Naive thymus-derived CD4-positive, alpha-beta T cell (primary cell): ENCODE results near the gene CETN1. TPM values are rescaled to one million over a fixed set of nuclear protein-coding genes. Genes with fewer than 3 reads are reported as not detected.
A peak's percentile ranks its signal among the peaks of the same experiment; 100 is the strongest.

Source experiments
- ATAC-seq: fragments of 150-1000 bp; cut with Tn5 transposase; 2 replicates; pipeline ENCODE4 v1.10.0; 2021; ENCODE audit warnings: mild to moderate bottlenecking, moderate library complexity
- CTCF ChIA-PET: fragments of 350-600 bp; sonication (Branson Sonifier 250); formaldehyde crosslinking; loops from one replicate; lab custom pipeline; 2021; ENCODE audit warnings: antibody characterized with exemption; lab: Charles Lee
- POLR2A ChIA-PET: fragments of 350-600 bp; sonication (Branson Sonifier 250); formaldehyde crosslinking; loops from one replicate; lab custom pipeline; 2021; ENCODE audit warnings: antibody characterized with exemption, inconsistent platforms; lab: Charles Lee
- DNase-seq, 9 donors: peaks; one replicate each; pipeline versions ENCODE4 v3.0.0 to v3.0.0-alpha.2; 2020 to 2022; ENCODE audit warnings: mixed read lengths in 1 of 9
- H3K27ac ChIP-seq: one replicate; pipeline ENCODE4 v1.7.0; 2013; ENCODE audit warnings: mild to moderate bottlenecking, low read depth, low read length, moderate library complexity
- H3K27me3 ChIP-seq, 2 donors: one replicate each; pipeline ENCODE4 v1.7.0; 2013; ENCODE audit warnings: low read length in 2 of 2, mild to moderate bottlenecking in 2 of 2, moderate library complexity in 2 of 2; ENCODE audit not compliant: control insufficient read depth in 2 of 2, insufficient read depth in 2 of 2
- H3K36me3 ChIP-seq, 3 experiments: 1 replicate in 2 of 3; 2 replicates in 1 of 3; pipeline ENCODE4 v1.7.0; 2013; ENCODE audit warnings: low read length in 3 of 3, mild to moderate bottlenecking in 3 of 3, moderate library complexity in 1 of 3; ENCODE audit not compliant: insufficient read depth in 3 of 3, control insufficient read depth in 2 of 3
- H3K4me1 ChIP-seq, 2 donors: one replicate each; pipeline ENCODE4 v1.7.0; 2013; ENCODE audit warnings: low read length in 2 of 2, mild to moderate bottlenecking in 2 of 2, moderate library complexity in 1 of 2; ENCODE audit not compliant: control insufficient read depth in 2 of 2, insufficient read depth in 2 of 2
- H3K4me3 ChIP-seq: 2 replicates; pipeline ENCODE4 v1.7.0; 2013; ENCODE audit warnings: mild to moderate bottlenecking, low read length
- H3K9me3 ChIP-seq, 3 experiments: 1 replicate in 2 of 3; 2 replicates in 1 of 3; pipeline ENCODE4 v1.7.0; 2013; ENCODE audit warnings: low read length in 3 of 3; ENCODE audit not compliant: control insufficient read depth in 2 of 3
- H3K27ac Mint-ChIP-seq, 9 donors: one replicate each; pipeline ENCODE4 v1.8.0; 2020 to 2022; ENCODE audit warnings: mixed read lengths in 9 of 9, mild to moderate bottlenecking in 8 of 9, moderate library complexity in 5 of 9, inconsistent platforms in 2 of 9
- H3K27me3 Mint-ChIP-seq, 5 donors: one replicate each; pipeline ENCODE4 v1.8.0; 2021 to 2022; ENCODE audit warnings: mixed read lengths in 5 of 5, mild to moderate bottlenecking in 1 of 5
- H3K36me3 Mint-ChIP-seq, 5 donors: one replicate each; pipeline ENCODE4 v1.8.0; 2020 to 2022; ENCODE audit warnings: mixed read lengths in 5 of 5, mild to moderate bottlenecking in 3 of 5, inconsistent platforms in 1 of 5
- H3K4me1 Mint-ChIP-seq, 7 donors: one replicate each; pipeline ENCODE4 v1.8.0; 2020 to 2022; ENCODE audit warnings: mixed read lengths in 7 of 7, mild to moderate bottlenecking in 3 of 7, inconsistent platforms in 1 of 7
- H3K4me3 Mint-ChIP-seq, 10 donors: one replicate each; pipeline ENCODE4 v1.8.0; 2020 to 2022; ENCODE audit warnings: mild to moderate bottlenecking in 10 of 10, mixed read lengths in 10 of 10, moderate library complexity in 6 of 10, inconsistent platforms in 2 of 10
- H3K9me3 Mint-ChIP-seq, 11 donors: one replicate each; pipeline ENCODE4 v1.8.0; 2020 to 2022; ENCODE audit warnings: mixed read lengths in 11 of 11, mild to moderate bottlenecking in 4 of 11, inconsistent platforms in 1 of 11, moderate library complexity in 1 of 11
- intact Hi-C, 2 donors: fragments of 100-400 bp; cut with micrococcal nuclease; formaldehyde crosslinking; loops; one replicate each; pipeline ENCODE4 v1.15.1; 2023
- polyA plus RNA-seq, 2 donors: library from polyadenylated mRNA; unstranded; fragments of 300-500 nt; fragmentation: Illumina TruSeq; gene quantifications; one replicate each; pipeline ENCODE4 v1.2.3, GENCODE V29; 2021
- total RNA-seq, 6 experiments: library from RNA in 5 of 6; stranded (reverse) in 5 of 6; gene quantifications; 1 replicate in 5 of 6; 2 replicates in 1 of 6; pipeline ENCODE4 v1.2.3 and lab custom pipeline; 2021 to 2026

CETN1 gene
- total and polyA plus RNA-seq, 7 experiments from 2014 or later = not detected

GRCh38 chr18:607930-608329 is 27.8 kb downstream of the CETN1 start:
- no peaks in the 10 kb centered on the region for H3K9me3 Mint-ChIP-seq
- no peaks in the 10 kb centered on the region for H3K27me3 ChIP-seq
- H3K4me3 Mint-ChIP-seq = no peak overlapping the region
- H3K4me1 Mint-ChIP-seq = no peaks in the 10 kb centered on the region
- peaks cover 0 to 21% (median 12%) of the 10 kb centered on the region in 5 donors for H3K27me3 Mint-ChIP-seq
- DNase-seq (no peak), ATAC-seq (no peak)
- H3K4me1 ChIP-seq = no peaks in the 10 kb centered on the region
- intact Hi-C loops = no loop called here
- H3K27ac ChIP-seq = no peak overlapping the region
- ChIA-PET POLR2A (no interaction called here), CTCF (interaction anchor here (0.6 to 1.1 kb wide), 3 partner anchors 13 to 16 kb away, joined by 3 to 4 read pairs (median 4); no protein-coding TSS in a partner anchor)
- no peaks in the 10 kb centered on the region for H3K36me3 Mint-ChIP-seq
- no peaks in the 10 kb centered on the region for H3K9me3 ChIP-seq
- H3K27ac Mint-ChIP-seq = no peak overlapping the region
- H3K4me3 ChIP-seq = no peak overlapping the region
- H3K36me3 ChIP-seq = no peaks in the 10 kb centered on the region

GRCh38 chr18:610214-610928 is 30.2 kb downstream of the CETN1 start:
- intact Hi-C loops = no loop called here
- Histone ChIP-seq H3K27me3 (no peaks in the 10 kb centered on the region), H3K9me3 (no peaks in the 10 kb centered on the region), H3K27ac (no peak overlapping the region), H3K4me1 (no peaks in the 10 kb centered on the region), H3K4me3 (no peak overlapping the region), H3K36me3 (no peaks in the 10 kb centered on the region)
- peaks cover 0 to 18% (median 10%) of the 10 kb centered on the region in 5 donors for H3K27me3 Mint-ChIP-seq
- H3K4me3 Mint-ChIP-seq = no peak overlapping the region
- DNase-seq (no peak), ATAC-seq (no peak)
- no peaks in the 10 kb centered on the region for H3K9me3 Mint-ChIP-seq
- no peaks in the 10 kb centered on the region for H3K4me1 Mint-ChIP-seq
- ChIA-PET POLR2A (no interaction called here), CTCF (no interaction called here)
- H3K36me3 Mint-ChIP-seq = no peaks in the 10 kb centered on the region
- H3K27ac Mint-ChIP-seq = no peak overlapping the region

- Histone ChIP-seq H3K9me3 (no peaks in the 10 kb centered on the region), H3K4me3 (no peak overlapping the region), H3K4me1 (no peaks in the 10 kb centered on the region), H3K27ac (no peak overlapping the region), H3K36me3 (no peaks in the 10 kb centered on the region), H3K27me3 (no peaks in the 10 kb centered on the region)
- Mint-ChIP-seq H3K27ac (no peak overlapping the region), H3K27me3 (peaks cover 0 to 8% (median 5%) of the 10 kb centered on the region in 5 donors), H3K4me1 (no peaks in the 10 kb centered on the region), H3K9me3 (no peaks in the 10 kb centered on the region), H3K4me3 (no peak overlapping the region), H3K36me3 (no peaks in the 10 kb centered on the region)
- POLR2A ChIA-PET = no interaction called here
- CTCF ChIA-PET = no interaction called here
- DNase-seq (no peak), ATAC-seq (no peak)
- intact Hi-C loops = no loop called here
Measured at GRCh38 chr18:612156-612555, 32.0 kb downstream of the CETN1 start.

- ATAC-seq = no peak
- CTCF ChIA-PET = no interaction called here
- Histone ChIP-seq H3K4me1 (no peaks in the 10 kb centered on the region), H3K4me3 (no peak overlapping the region), H3K9me3 (no peaks in the 10 kb centered on the region), H3K27ac (no peak overlapping the region), H3K27me3 (no peaks in the 10 kb centered on the region), H3K36me3 (no peaks in the 10 kb centered on the region)
- no peaks in the 10 kb centered on the region for H3K9me3 Mint-ChIP-seq
- DNase-seq = no peak
- H3K4me3 Mint-ChIP-seq = no peak overlapping the region
- no peaks in the 10 kb centered on the region for H3K4me1 Mint-ChIP-seq
- no peaks in the 10 kb centered on the region for H3K36me3 Mint-ChIP-seq
- H3K27ac Mint-ChIP-seq = no peak overlapping the region
- POLR2A ChIA-PET = no interaction called here
- H3K27me3 Mint-ChIP-seq = peaks cover 0 to 12% (median 5%) of the 10 kb centered on the region in 5 donors
- intact Hi-C loops = no loop called here
Measured at GRCh38 chr18:614193-614592, 34.0 kb downstream of the CETN1 start.

- DNase-seq = no peak
- Histone ChIP-seq H3K27ac (no peak overlapping the region), H3K4me1 (no peaks in the 10 kb centered on the region), H3K4me3 (no peak overlapping the region), H3K27me3 (no peaks in the 10 kb centered on the region), H3K9me3 (no peaks in the 10 kb centered on the region), H3K36me3 (no peaks in the 10 kb centered on the region)
- H3K4me3 Mint-ChIP-seq = no peak overlapping the region
- ChIA-PET POLR2A (no interaction called here), CTCF (interaction anchor here (0.9 kb wide), 1 partner anchor 215 kb away, joined by 3 read pairs; no protein-coding TSS in a partner anchor)
- no peaks in the 10 kb centered on the region for H3K9me3 Mint-ChIP-seq
- ATAC-seq = peak; percentile 36
- H3K27ac Mint-ChIP-seq = peak overlapping the region in 1 of 9 donors; percentile 38
- H3K27me3 Mint-ChIP-seq = peaks cover 0 to 15% (median 4%) of the 10 kb centered on the region in 5 donors
- intact Hi-C loops = loop anchor here (5.0 kb wide), 2 partner anchors 118 to 503 kb away; no protein-coding TSS in a partner anchor
- H3K4me1 Mint-ChIP-seq = no peaks in the 10 kb centered on the region
- H3K36me3 Mint-ChIP-seq = no peaks in the 10 kb centered on the region
Measured at GRCh38 chr18:615092-615521, 34.9 kb downstream of the CETN1 start.

GRCh38 chr18:615773-616172 is 35.6 kb downstream of the CETN1 start:
- intact Hi-C loops = loop anchor here (2.0 to 5.0 kb wide), 3 partner anchors 19 to 503 kb away; partner anchors contain the start of gene CLUL1 (in 2 of the 2)
- no peak overlapping the region for H3K4me3 ChIP-seq
- POLR2A ChIA-PET = interaction anchor here (0.7 kb wide), 1 partner anchor 348 kb away, joined by 3 read pairs; the partner anchor contains the start of gene THOC1
- no peak overlapping the region for H3K27ac ChIP-seq
- no peaks in the 10 kb centered on the region for H3K9me3 ChIP-seq
- ATAC-seq (no peak), DNase-seq (no peak)
- no peaks in the 10 kb centered on the region for H3K36me3 Mint-ChIP-seq
- H3K36me3 ChIP-seq = no peaks in the 10 kb centered on the region
- no peaks in the 10 kb centered on the region for H3K9me3 Mint-ChIP-seq
- CTCF ChIA-PET = interaction anchor here (0.9 kb wide), 1 partner anchor 215 kb away, joined by 3 read pairs; no protein-coding TSS in a partner anchor
- peaks cover 0 to 15% (median 0%) of the 10 kb centered on the region in 5 donors for H3K27me3 Mint-ChIP-seq
- H3K4me3 Mint-ChIP-seq = no peak overlapping the region
- H3K27ac Mint-ChIP-seq = peak overlapping the region in 1 of 9 donors; percentile 34
- H3K4me1 ChIP-seq = no peaks in the 10 kb centered on the region
- H3K27me3 ChIP-seq = no peaks in the 10 kb centered on the region
- H3K4me1 Mint-ChIP-seq = no peaks in the 10 kb centered on the region
